Pulmonary artery endothelial cell (primary cell): ENCODE measurements around the gene UGCG. TPM values are rescaled to one million over a fixed set of nuclear protein-coding genes. Genes with fewer than 3 reads are reported as not detected.
"Not testable (repeated sequence)": the region's sequence is repeated elsewhere in the genome, so short reads cannot be mapped to it uniquely, and the experiment has no call there.

Experiments
- DNase-seq: peaks from one replicate; pipeline ENCODE4 v3.0.0-alpha.2; 2011; ENCODE audit warnings: low read depth, low spot score
- total RNA-seq: library from RNA; depleted of rRNA; stranded (reverse); fragments of >200 nt; gene quantifications from 2 replicates; pipeline ENCODE4 v1.2.3, GENCODE V29; 2014

Gene UGCG
- total RNA-seq, 1 donor from 2014 or later, result 46.5 TPM

GRCh38 chr9:111917980-111918379 lies 21.4 kb downstream of the UGCG start:
- no peak for DNase-seq

- no peak for DNase-seq
These were observed 23.3 kb downstream of the UGCG start for GRCh38 chr9:111919875-111920274.

GRCh38 chr9:111920531-111920930 lies 23.9 kb downstream of the UGCG start:
- no peak for DNase-seq

GRCh38 chr9:111922324-111923013 lies 25.9 kb downstream of the UGCG start:
- DNase-seq, result no peak

GRCh38 chr9:111924281-111924680 lies 27.7 kb downstream of the UGCG start:
- no peak for DNase-seq

- DNase-seq, result no peak
These were observed 28.6 kb downstream of the UGCG start for GRCh38 chr9:111925017-111925770.

- DNase-seq, result no peak
These were observed 29.2 kb downstream of the UGCG start for GRCh38 chr9:111925784-111926183.

GRCh38 chr9:111926421-111926875 lies 29.8 kb downstream of the UGCG start:
- DNase-seq, result peak; percentile 95

- no peak for DNase-seq
These were observed 31.7 kb downstream of the UGCG start for GRCh38 chr9:111928359-111928720.

- no peak for DNase-seq
These were observed 38.1 kb downstream of the UGCG start for GRCh38 chr9:111934747-111935146.

GRCh38 chr9:111936391-111936790 lies 39.8 kb downstream of the UGCG start:
- DNase-seq, result no peak

GRCh38 chr9:111937301-111937700 lies 40.7 kb downstream of the UGCG start:
- no peak for DNase-seq

- DNase-seq, result no peak
These were observed 41.3 kb downstream of the UGCG start for GRCh38 chr9:111937781-111938426.

GRCh38 chr9:111938427-111938800 lies 41.8 kb downstream of the UGCG start:
- no peak for DNase-seq

- no peak for DNase-seq
These were observed 42.7 kb downstream of the UGCG start for GRCh38 chr9:111939322-111939721.

- DNase-seq, result no peak
These were observed 44.1 kb downstream of the UGCG start for GRCh38 chr9:111940697-111941096.

- no peak for DNase-seq
These were observed 46.6 kb downstream of the UGCG start for GRCh38 chr9:111943200-111943599.

GRCh38 chr9:111943746-111944145 lies 47.1 kb downstream of the UGCG start:
- DNase-seq, result no peak

- DNase-seq, result no peak
These were observed 47.7 kb downstream of the UGCG start for GRCh38 chr9:111944241-111944866.

GRCh38 chr9:111945216-111945615 lies 48.6 kb downstream of the UGCG start:
- no peak for DNase-seq

GRCh38 chr9:111948109-111948508 lies 51.5 kb downstream of the UGCG start:
- DNase-seq, result not testable (repeated sequence)

- DNase-seq, result no peak
These were observed 52.3 kb downstream of the UGCG start for GRCh38 chr9:111948951-111949350.
